ENCODE measurements around the gene TNFRSF19.
A peak's percentile ranks its signal among the peaks of the same experiment; 100 is the strongest.
"Not testable (repeated sequence)": the region's sequence is repeated elsewhere in the genome, so short reads cannot be mapped to it uniquely, and the experiment has no call there.

TNFRSF19 gene

GRCh38 chr13:23668562-23668961 lies 98.3 kb downstream of the TNFRSF19 start:
- ATAC-seq (no peak), DNase-seq (ENCODE audit: low spot score in 2 of 2) (no peak)
- Mint-ChIP-seq H3K27ac (no peak overlapping the region), H3K4me3 (no peak overlapping the region), H3K4me1 (no peaks in the 10 kb centered on the region), H3K36me3 (no peaks in the 10 kb centered on the region), H3K9me3 (no peaks in the 10 kb centered on the region)

DNA sequence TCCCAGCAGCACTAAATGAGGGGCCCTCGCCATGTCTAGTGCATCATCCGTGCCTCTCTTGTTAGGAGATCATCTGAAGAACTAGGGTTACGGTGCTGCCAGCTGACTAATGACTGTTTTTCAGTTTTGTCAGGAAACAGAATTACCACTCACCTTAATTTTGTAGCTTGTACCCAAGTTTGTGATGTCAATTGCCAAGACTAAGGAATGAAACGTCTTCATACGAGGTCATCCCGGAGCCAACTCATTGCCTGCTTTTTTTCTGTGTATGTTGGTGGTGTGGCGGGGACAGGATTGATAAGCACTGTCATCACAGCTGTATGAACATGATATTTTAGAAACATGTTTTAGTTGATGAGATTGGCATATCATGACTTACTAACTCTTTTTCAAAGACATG lies 100.6 kb downstream of the TNFRSF19 start:
- no peak overlapping the region for H3K27ac Mint-ChIP-seq
- ATAC-seq = no peak
- no peak overlapping the region for H3K4me3 Mint-ChIP-seq
- DNase-seq (ENCODE audit: low spot score in 2 of 2) = no peak
- H3K9me3 Mint-ChIP-seq = no peaks in the 10 kb centered on the region
- peaks cover 6% of the 10 kb centered on the region for H3K4me1 Mint-ChIP-seq
- H3K36me3 Mint-ChIP-seq = no peaks in the 10 kb centered on the region

GRCh38 chr13:23671377-23671776 lies 101.2 kb downstream of the TNFRSF19 start:
- H3K27ac Mint-ChIP-seq = no peak overlapping the region
- H3K9me3 Mint-ChIP-seq = no peaks in the 10 kb centered on the region
- no peak overlapping the region for H3K4me3 Mint-ChIP-seq
- DNase-seq (ENCODE audit: low spot score in 2 of 2) (no peak), ATAC-seq (no peak)
- peaks cover 6% of the 10 kb centered on the region for H3K4me1 Mint-ChIP-seq
- H3K36me3 Mint-ChIP-seq = no peaks in the 10 kb centered on the region

GRCh38 chr13:23671897-23672296 lies 101.7 kb downstream of the TNFRSF19 start:
- H3K36me3 Mint-ChIP-seq = no peaks in the 10 kb centered on the region
- no peaks in the 10 kb centered on the region for H3K9me3 Mint-ChIP-seq
- no peak overlapping the region for H3K4me3 Mint-ChIP-seq
- ATAC-seq (no peak), DNase-seq (ENCODE audit: low spot score in 2 of 2) (no peak)
- no peak overlapping the region for H3K27ac Mint-ChIP-seq
- H3K4me1 Mint-ChIP-seq = peaks cover 6% of the 10 kb centered on the region

DNA sequence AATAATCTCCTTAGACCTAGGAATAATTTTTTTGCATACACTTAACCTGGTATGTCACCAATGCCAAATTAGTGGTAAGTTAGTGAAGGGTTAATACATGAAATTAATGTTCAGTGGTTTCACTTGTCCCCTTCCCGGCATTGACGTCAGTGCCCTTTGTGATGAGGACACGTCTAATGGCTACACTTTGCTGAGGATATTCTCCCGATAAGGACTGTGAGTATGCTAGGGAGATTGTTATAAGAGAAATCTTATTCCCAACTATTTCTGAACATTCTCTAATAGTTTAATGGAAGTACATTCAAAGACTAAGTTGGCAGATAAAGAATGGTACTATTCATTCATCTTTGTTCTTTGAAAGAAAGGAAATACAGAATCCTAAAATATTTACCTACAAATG lies 102.4 kb downstream of the TNFRSF19 start:
- H3K27ac Mint-ChIP-seq = no peak overlapping the region
- ATAC-seq = no peak
- no peaks in the 10 kb centered on the region for H3K36me3 Mint-ChIP-seq

GRCh38 chr13:23673354-23673753 lies 103.1 kb downstream of the TNFRSF19 start:
- Mint-ChIP-seq H3K4me1 (peaks cover 6% of the 10 kb centered on the region), H3K9me3 (no peaks in the 10 kb centered on the region), H3K4me3 (no peak overlapping the region), H3K36me3 (no peaks in the 10 kb centered on the region), H3K27ac (no peak overlapping the region)
- ATAC-seq = no peak
- no peak for DNase-seq (ENCODE audit: low spot score in 2 of 2)

More for the DNA sequence above, 102.4 kb downstream of the TNFRSF19 start:
- Mint-ChIP-seq H3K9me3 (no peaks in the 10 kb centered on the region), H3K4me3 (no peak overlapping the region), H3K4me1 (peaks cover 6% of the 10 kb centered on the region)
- DNase-seq (ENCODE audit: low spot score in 2 of 2) = no peak

- DNase-seq (ENCODE audit: low spot score in 2 of 2) (no peak), ATAC-seq (no peak)
- Mint-ChIP-seq H3K27ac (no peak overlapping the region), H3K36me3 (no peaks in the 10 kb centered on the region), H3K4me3 (no peak overlapping the region), H3K4me1 (peaks cover 8% of the 10 kb centered on the region), H3K9me3 (no peaks in the 10 kb centered on the region)
These were observed 103.8 kb downstream of the TNFRSF19 start for GRCh38 chr13:23673867-23674605.

GRCh38 chr13:23674795-23675640 lies 104.8 kb downstream of the TNFRSF19 start:
- Mint-ChIP-seq H3K4me1 (peaks cover 16% of the 10 kb centered on the region), H3K9me3 (no peaks in the 10 kb centered on the region), H3K27ac (peak overlapping the region; percentile 63), H3K36me3 (no peaks in the 10 kb centered on the region), H3K4me3 (no peak overlapping the region)
- DNase-seq (ENCODE audit: low spot score in 2 of 2) (no peak), ATAC-seq (peak; percentile 90)

GRCh38 chr13:23677679-23678288 lies 107.6 kb downstream of the TNFRSF19 start:
- not testable (repeated sequence) for ATAC-seq

GRCh38 chr13:23678795-23679194 lies 108.6 kb downstream of the TNFRSF19 start:
- H3K9me3 Mint-ChIP-seq = no peaks in the 10 kb centered on the region
- ATAC-seq (no peak), DNase-seq (ENCODE audit: low spot score in 2 of 2) (no peak)
- no peaks in the 10 kb centered on the region for H3K36me3 Mint-ChIP-seq
- no peak overlapping the region for H3K4me3 Mint-ChIP-seq
- peaks cover 16% of the 10 kb centered on the region for H3K4me1 Mint-ChIP-seq
- no peak overlapping the region for H3K27ac Mint-ChIP-seq

More at GRCh38 chr13:23677679-23678288, 107.6 kb downstream of the TNFRSF19 start:
- not testable (repeated sequence) for H3K36me3 Mint-ChIP-seq; H3K27ac Mint-ChIP-seq; DNase-seq (ENCODE audit: low spot score in 2 of 2); H3K9me3 Mint-ChIP-seq; H3K4me3 Mint-ChIP-seq
- H3K4me1 Mint-ChIP-seq = peaks cover 16% of the 10 kb centered on the region

- Mint-ChIP-seq H3K27ac (peak overlapping the region; percentile 23), H3K9me3 (no peaks in the 10 kb centered on the region), H3K36me3 (no peaks in the 10 kb centered on the region), H3K4me1 (peaks cover 16% of the 10 kb centered on the region), H3K4me3 (no peak overlapping the region)
- peak; percentile 74 for ATAC-seq
- no peak for DNase-seq (ENCODE audit: low spot score in 2 of 2)
These were observed 109.0 kb downstream of the TNFRSF19 start for GRCh38 chr13:23679220-23679619.

DNA sequence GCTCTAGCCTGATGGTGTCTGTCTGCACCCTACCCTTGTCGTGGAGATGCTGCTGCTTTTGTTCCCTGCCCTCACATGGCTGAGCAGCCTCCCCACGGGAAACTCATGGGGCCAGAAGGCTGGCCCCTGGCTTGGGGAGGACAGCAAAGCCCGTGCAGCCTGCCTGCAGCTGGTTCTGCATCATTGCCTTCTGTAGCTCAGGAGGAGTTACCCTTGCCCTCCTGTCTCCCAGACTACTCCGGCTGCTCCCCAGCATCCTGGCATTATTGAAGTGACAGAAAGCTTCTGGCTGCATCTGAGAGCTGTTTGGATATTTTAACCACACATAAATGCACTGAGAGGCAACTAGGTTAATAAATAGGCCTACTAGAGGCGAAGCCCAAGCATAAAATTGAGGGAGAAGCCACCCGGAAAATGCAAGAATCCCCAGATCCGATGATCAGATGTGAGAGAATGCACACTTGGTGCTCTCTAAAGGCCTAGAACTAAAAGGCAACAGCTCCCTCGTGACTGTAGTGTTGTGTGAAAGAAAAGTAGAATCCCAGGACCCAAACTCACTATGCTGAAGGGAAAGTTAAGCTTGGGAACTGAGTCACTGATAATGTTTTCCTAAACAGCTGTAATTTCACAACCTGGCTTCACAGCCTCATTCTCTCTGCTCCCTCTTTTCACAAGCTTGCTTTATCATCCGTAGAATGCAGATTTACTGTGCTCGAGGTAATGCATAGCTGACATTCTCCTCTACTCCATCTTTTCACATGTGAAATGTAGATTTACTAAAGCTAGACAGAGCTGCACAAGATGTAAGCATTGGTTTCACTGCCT lies 110.8 kb downstream of the TNFRSF19 start:
- Mint-ChIP-seq H3K4me3 (no peak overlapping the region), H3K4me1 (peaks cover 9% of the 10 kb centered on the region), H3K27ac (no peak overlapping the region), H3K9me3 (peaks cover 3% of the 10 kb centered on the region), H3K36me3 (no peaks in the 10 kb centered on the region)
- ATAC-seq = no peak
- no peak for DNase-seq (ENCODE audit: low spot score in 2 of 2)

GRCh38 chr13:23683084-23683483 lies 112.9 kb downstream of the TNFRSF19 start:
- H3K36me3 Mint-ChIP-seq = no peaks in the 10 kb centered on the region
- peaks cover 3% of the 10 kb centered on the region for H3K9me3 Mint-ChIP-seq
- H3K4me3 Mint-ChIP-seq = no peak overlapping the region
- no peak overlapping the region for H3K27ac Mint-ChIP-seq
- peaks cover 9% of the 10 kb centered on the region for H3K4me1 Mint-ChIP-seq
- DNase-seq (ENCODE audit: low spot score in 2 of 2) (no peak), ATAC-seq (no peak)

- Mint-ChIP-seq H3K9me3 (peaks cover 3% of the 10 kb centered on the region), H3K4me1 (peaks cover 2% of the 10 kb centered on the region), H3K36me3 (no peaks in the 10 kb centered on the region), H3K27ac (no peak overlapping the region), H3K4me3 (no peak overlapping the region)
- DNase-seq (ENCODE audit: low spot score in 2 of 2) (no peak), ATAC-seq (no peak)
These were observed 114.4 kb downstream of the TNFRSF19 start for GRCh38 chr13:23684647-23685046.

DNA sequence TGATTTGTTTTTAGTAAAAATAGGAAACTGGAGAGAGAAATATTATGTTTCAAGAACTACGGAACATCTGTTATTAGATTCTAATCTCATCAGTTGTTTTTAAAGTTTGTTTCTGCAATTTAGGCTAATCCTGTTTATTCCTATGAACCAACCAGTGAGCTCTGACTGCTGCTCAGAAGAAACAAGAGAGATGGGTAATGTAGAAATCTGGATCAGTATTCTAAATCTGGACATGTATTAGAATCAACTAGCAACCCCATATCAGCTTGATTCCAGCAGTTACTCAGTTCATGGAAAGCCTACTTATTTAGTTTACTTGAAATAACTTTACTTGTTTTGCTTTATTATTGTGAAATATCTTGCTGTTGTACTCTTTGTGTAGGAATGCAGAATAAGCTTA lies 115.2 kb downstream of the TNFRSF19 start:
- Mint-ChIP-seq H3K27ac (no peak overlapping the region), H3K9me3 (peaks cover 3% of the 10 kb centered on the region), H3K4me3 (no peak overlapping the region), H3K4me1 (no peaks in the 10 kb centered on the region), H3K36me3 (no peaks in the 10 kb centered on the region)
- no peak for ATAC-seq
- no peak for DNase-seq (ENCODE audit: low spot score in 2 of 2)

All from stimulated activated effector memory CD8-positive, alpha-beta T cell treated with anti-CD3 and anti-CD28 coated beads, Interleukin-12 subunit alpha, Interleukin-12 subunit beta, amount 100 ng/mL, for 72 hours (primary cell).